ENCODE measurements around the gene WWC1.

GRCh38 chr5:168285696-168286095, 5.7 kb upstream of the WWC1 start:
- TF ChIP-seq, protein P1, sequence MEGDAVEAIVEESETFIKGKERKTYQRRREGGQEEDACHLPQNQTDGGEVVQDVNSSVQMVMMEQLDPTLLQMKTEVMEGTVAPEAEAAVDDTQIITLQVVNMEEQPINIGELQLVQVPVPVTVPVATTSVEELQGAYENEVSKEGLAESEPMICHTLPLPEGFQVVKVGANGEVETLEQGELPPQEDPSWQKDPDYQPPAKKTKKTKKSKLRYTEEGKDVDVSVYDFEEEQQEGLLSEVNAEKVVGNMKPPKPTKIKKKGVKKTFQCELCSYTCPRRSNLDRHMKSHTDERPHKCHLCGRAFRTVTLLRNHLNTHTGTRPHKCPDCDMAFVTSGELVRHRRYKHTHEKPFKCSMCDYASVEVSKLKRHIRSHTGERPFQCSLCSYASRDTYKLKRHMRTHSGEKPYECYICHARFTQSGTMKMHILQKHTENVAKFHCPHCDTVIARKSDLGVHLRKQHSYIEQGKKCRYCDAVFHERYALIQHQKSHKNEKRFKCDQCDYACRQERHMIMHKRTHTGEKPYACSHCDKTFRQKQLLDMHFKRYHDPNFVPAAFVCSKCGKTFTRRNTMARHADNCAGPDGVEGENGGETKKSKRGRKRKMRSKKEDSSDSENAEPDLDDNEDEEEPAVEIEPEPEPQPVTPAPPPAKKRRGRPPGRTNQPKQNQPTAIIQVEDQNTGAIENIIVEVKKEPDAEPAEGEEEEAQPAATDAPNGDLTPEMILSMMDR (IDR thresholded peaks at IDR 0.05 in 4 of 5, conservative IDR thresholded peaks at IDR 0.05 in 1 of 5), result no peak
- TF ChIP-seq POLR2A (IDR thresholded peaks at IDR 0.05), result no peak
